Measurements from ENCODE around the gene MS4A1.
"Not testable (repeated sequence)": the region's sequence is repeated elsewhere in the genome, so short reads cannot be mapped to it uniquely, and the experiment has no call there.

MS4A1 gene

GRCh38 chr11:60455531-60456042 is at the start of gene MS4A1:
Gene MS4A1, plus strand, starts transcription at chr11:60455847. Its CDS starts 6,528 bp downstream, at chr11:60462375.
- in situ Hi-C loops (cut with MboI; ENCODE audit: low sequenced_read_pairs): no loop called here

GRCh38 chr11:60420015-60420414 is 35.6 kb upstream of the MS4A1 start:
- in situ Hi-C loops (cut with MboI; ENCODE audit: low sequenced_read_pairs): no loop called here

- in situ Hi-C loops (cut with MboI; ENCODE audit: low sequenced_read_pairs): no loop called here
These were observed 33.0 kb upstream of the MS4A1 start for GRCh38 chr11:60422609-60423008.

GRCh38 chr11:60428517-60428916 is 27.1 kb upstream of the MS4A1 start:
- in situ Hi-C loops (cut with MboI; ENCODE audit: low sequenced_read_pairs): no loop called here

GRCh38 chr11:60429272-60429671 is 26.4 kb upstream of the MS4A1 start, which contains the start of gene MS4A5:
Gene MS4A5, plus strand, starts transcription at chr11:60429572. Its CDS starts 103 bp downstream, at chr11:60429675.
- in situ Hi-C loops (cut with MboI; ENCODE audit: low sequenced_read_pairs): no loop called here

GRCh38 chr11:60431251-60431650 is 24.4 kb upstream of the MS4A1 start:
- in situ Hi-C loops (cut with MboI; ENCODE audit: low sequenced_read_pairs): no loop called here

GRCh38 chr11:60433401-60433800 is 22.2 kb upstream of the MS4A1 start:
- in situ Hi-C loops (cut with MboI; ENCODE audit: low sequenced_read_pairs): no loop called here

- in situ Hi-C loops (cut with MboI; ENCODE audit: low sequenced_read_pairs): no loop called here
These were observed 8.6 kb upstream of the MS4A1 start for GRCh38 chr11:60447070-60447469.

GRCh38 chr11:60447846-60448245 is 7.8 kb upstream of the MS4A1 start:
- in situ Hi-C loops (cut with MboI; ENCODE audit: low sequenced_read_pairs): no loop called here

GRCh38 chr11:60451185-60451584 is 4.5 kb upstream of the MS4A1 start:
- in situ Hi-C loops (cut with MboI; ENCODE audit: low sequenced_read_pairs): not testable (repeated sequence)

GRCh38 chr11:60454212-60454611 is 1.4 kb upstream of the MS4A1 start:
- in situ Hi-C loops (cut with MboI; ENCODE audit: low sequenced_read_pairs): no loop called here

- in situ Hi-C loops (cut with MboI; ENCODE audit: low sequenced_read_pairs): no loop called here
These were observed 1.9 kb downstream of the MS4A1 start for GRCh38 chr11:60457576-60457975.

GRCh38 chr11:60459345-60459744 is 3.7 kb downstream of the MS4A1 start:
- in situ Hi-C loops (cut with MboI; ENCODE audit: low sequenced_read_pairs): no loop called here

- in situ Hi-C loops (cut with MboI; ENCODE audit: low sequenced_read_pairs): no loop called here
These were observed 13.2 kb downstream of the MS4A1 start for GRCh38 chr11:60468829-60469228.

- in situ Hi-C loops (cut with MboI; ENCODE audit: low sequenced_read_pairs): no loop called here
These were observed 14.1 kb downstream of the MS4A1 start for GRCh38 chr11:60469723-60470122.

- in situ Hi-C loops (cut with MboI; ENCODE audit: low sequenced_read_pairs): no loop called here
These were observed 21.4 kb downstream of the MS4A1 start for GRCh38 chr11:60477035-60477445.

GRCh38 chr11:60482361-60482760 is 26.7 kb downstream of the MS4A1 start:
- in situ Hi-C loops (cut with MboI; ENCODE audit: low sequenced_read_pairs): no loop called here

GRCh38 chr11:60485987-60486386 is 30.3 kb downstream of the MS4A1 start:
- in situ Hi-C loops (cut with MboI; ENCODE audit: low sequenced_read_pairs): no loop called here

- in situ Hi-C loops (cut with MboI; ENCODE audit: low sequenced_read_pairs): no loop called here
These were observed 36.9 kb downstream of the MS4A1 start, which contains the start of gene MS4A12 for GRCh38 chr11:60492488-60493009. Gene MS4A12, plus strand, starts transcription at chr11:60492778. Its CDS starts 4,541 bp downstream, at chr11:60497319.

GRCh38 chr11:60493454-60493853 is 37.8 kb downstream of the MS4A1 start:
- in situ Hi-C loops (cut with MboI; ENCODE audit: low sequenced_read_pairs): no loop called here

- in situ Hi-C loops (cut with MboI; ENCODE audit: low sequenced_read_pairs): no loop called here
These were observed 42.8 kb downstream of the MS4A1 start for GRCh38 chr11:60498399-60498798.

- in situ Hi-C loops (cut with MboI; ENCODE audit: low sequenced_read_pairs): no loop called here
These were observed 43.2 kb downstream of the MS4A1 start for GRCh38 chr11:60498853-60499252.

All from HL-60/S4 treated with phorbol 12-myristate 13-acetate at 8.2 ng/mL for 4 days and 3 days (cell line).